ENCODE measurements around the gene CAMSAP3.

Gene CAMSAP3

DNA sequence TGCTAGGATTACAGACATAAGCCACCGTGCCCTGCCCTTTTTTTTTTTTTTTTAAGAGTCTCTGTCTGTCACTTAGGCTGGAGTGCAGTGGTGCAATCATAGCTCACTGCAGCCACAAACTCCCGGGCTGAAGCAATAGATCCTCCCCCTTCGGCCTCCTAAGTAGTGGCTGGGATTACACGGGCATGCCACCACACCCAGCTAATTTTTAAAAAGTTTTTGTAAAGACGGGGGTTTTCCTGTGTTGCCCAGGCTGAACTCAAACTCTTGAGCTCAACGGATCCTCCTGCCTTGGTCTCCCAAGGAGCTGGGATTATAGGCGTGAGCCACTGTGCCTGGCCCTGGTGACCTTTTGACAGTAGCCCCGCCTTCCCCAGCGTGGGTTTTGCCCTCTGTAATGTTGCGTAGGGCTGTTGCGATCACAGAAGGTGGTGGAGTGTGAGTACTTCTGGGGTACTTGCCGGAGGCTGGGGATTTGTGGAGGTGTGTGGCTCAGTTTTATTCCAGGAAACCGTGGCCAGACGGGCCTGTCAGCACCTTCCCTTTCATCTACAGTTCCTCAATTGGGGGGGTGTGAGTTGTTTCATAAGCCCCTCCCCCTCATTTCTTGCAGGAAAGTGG, 61.6 kb downstream of the CAMSAP3 start:
- no peak for DNase-seq

DNA sequence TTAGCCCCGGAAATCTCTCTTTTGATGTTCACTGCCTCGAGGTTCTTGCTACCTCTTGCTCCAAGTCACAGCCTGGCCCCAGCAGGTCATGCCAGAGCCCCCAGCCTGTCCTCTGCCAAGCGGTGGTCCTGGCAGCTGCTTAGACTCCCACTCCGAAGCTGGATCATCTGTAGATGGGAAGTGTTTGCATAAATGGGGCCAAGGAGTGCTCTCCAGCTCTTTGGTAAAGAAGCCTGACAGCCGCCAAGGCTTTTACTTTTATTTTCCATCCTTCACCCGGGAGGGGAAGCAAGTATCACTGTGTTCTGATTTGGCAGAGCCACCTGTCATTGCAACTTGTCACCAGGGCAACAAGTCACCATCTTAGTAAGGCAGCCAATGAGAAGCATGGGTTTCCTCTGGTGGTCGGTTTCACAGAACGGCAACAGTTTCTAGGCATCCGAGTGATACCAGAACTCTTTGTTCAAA, 62.6 kb downstream of the CAMSAP3 start:
- no peak for DNase-seq

DNA sequence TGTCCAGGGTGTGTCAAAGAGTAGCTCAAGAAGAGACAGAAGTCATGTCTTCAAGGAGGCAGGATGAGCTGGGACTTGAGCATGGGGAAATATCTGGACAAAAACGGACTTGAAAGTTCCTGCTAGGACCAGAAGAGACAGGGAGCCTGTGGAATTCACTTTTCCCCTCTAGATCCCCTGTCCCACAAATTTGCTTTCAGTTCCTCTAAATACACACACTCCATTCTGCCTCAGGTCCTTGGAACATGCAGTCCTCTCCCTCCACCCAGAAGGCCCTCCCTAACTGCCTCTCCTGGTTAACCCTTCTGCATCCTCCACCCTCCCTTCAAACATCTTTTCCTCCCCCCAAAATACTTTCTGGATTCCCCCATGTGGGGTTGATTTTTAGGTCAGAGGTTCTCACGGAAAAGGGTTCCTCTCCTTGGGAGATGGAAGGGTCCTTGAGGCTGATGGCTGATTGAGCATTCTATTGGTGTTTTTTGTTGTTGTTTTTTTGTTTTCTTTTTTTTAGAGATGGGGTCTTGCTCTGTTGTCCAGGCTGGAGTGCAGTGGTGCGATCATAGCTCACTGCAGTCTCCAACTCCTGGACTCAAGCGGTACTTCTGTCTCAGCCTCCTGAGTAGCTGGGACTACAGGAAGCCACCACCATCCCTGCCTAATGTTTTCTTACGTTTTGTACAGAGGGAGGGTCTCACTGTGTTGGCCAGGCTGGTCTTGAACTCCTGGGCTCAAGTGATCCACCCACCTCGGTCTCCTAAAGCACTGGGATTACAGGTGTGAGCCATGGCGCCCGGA, 66.3 kb downstream of the CAMSAP3 start:
- DNase-seq: no peak

DNA sequence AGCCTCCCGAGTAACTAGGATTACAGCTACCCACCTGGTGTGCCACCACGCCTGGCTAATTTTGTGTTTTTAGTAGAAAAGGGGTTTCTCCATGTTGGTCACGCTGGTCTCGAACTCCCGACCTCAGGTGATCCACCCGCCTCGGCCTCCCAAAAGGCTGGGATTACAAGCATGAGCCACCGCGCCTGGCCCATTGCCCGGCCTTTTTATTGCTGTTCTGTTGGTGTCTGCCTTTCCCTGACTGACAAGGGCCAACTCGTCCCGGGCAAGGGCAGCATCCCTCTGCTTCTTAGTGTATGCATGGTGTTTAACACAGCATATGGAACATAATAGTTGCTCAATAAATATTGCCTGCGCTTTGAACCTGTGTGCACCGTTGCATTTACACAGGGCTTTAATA, 67.0 kb downstream of the CAMSAP3 start:
- no peak for DNase-seq

DNA sequence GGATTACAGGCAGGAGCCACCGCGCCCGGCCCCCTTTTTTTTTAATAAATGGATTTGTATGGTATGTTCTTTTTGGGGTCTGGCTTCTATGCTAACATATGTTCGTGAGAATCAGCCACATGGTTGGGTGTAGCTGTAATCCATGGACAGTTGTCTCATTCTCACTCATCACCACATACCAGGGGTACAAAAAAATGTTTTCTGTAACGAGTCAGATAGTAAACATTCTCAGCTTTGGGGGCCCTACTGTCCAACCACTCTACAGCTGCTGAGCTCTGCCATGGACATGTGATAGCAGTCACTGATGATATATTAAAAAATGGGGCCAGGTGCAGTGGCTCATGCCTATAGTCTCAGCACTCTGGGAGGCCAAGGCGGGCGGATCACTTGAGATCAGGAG, 68.0 kb downstream of the CAMSAP3 start:
- no peak for DNase-seq

DNA sequence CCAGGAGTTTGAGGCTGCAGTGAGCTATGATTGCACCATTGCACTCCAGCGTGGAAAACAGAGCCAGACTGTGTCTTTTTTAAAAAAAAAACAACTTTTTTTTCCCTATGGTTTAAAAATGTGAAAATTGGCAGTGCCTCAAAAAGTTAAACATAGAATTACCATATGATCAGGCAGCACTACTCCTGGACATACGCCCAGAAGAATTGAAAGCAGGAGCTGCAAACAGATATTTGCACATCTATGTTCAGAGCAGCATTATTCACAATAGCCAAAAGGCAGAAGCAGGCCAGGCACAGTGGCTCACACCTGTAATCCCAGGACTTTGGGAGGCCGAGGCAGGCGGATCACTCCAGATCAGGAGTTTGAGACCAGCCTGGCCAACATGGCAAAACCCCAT, 69.4 kb downstream of the CAMSAP3 start:
- DNase-seq: no peak

Measured in NCI-H510A treated with DMSO at 0.1 percent for 48 hours (cell line).